H9 (cell line): ENCODE measurements around the gene TNNT1. TPM values are rescaled to one million over a fixed set of nuclear protein-coding genes. Genes with fewer than 3 reads are reported as not detected.

Experiments used
- DNase-seq: peaks from one replicate; pipeline ENCODE4 v3.0.0-alpha.2; 2017
- H2AFZ ChIP-seq: one replicate; pipeline ENCODE4 v1.6.1; 2013; ENCODE audit warnings: mild to moderate bottlenecking, low read length, control low read depth, moderate library complexity
- H2AK5ac ChIP-seq: 2 replicates; pipeline ENCODE4 v1.6.1; 2013; ENCODE audit warnings: low read length, control low read depth, mixed read lengths; ENCODE audit not compliant: insufficient read length
- H2BK120ac ChIP-seq: one replicate; pipeline ENCODE4 v1.6.1; 2013; ENCODE audit warnings: low read depth, mild to moderate bottlenecking, low read length, control low read depth, inconsistent platforms; ENCODE audit not compliant: poor library complexity, severe bottlenecking
- H2BK12ac ChIP-seq: 2 replicates; pipeline ENCODE4 v1.6.1; 2013; ENCODE audit warnings: low read length, control low read depth, mixed read lengths, low read depth; ENCODE audit not compliant: insufficient read length
- H2BK15ac ChIP-seq: 2 replicates; pipeline ENCODE4 v1.6.1; 2013; ENCODE audit warnings: low read depth, low read length, control low read depth
- H2BK20ac ChIP-seq: one replicate; pipeline ENCODE4 v1.6.1; 2013; ENCODE audit warnings: low read depth, mild to moderate bottlenecking, low read length, control low read depth, inconsistent platforms; ENCODE audit not compliant: poor library complexity, severe bottlenecking
- H2BK5ac ChIP-seq: 2 replicates; pipeline ENCODE4 v1.6.1; 2013; ENCODE audit warnings: low read length, control low read depth, mixed read lengths; ENCODE audit not compliant: insufficient read length
- H3K14ac ChIP-seq: 2 replicates; pipeline ENCODE4 v1.6.1; 2013; ENCODE audit warnings: low read length, control low read depth; ENCODE audit not compliant: insufficient read depth
- H3K18ac ChIP-seq: 2 replicates; pipeline ENCODE4 v1.6.1; 2013; ENCODE audit warnings: low read depth, mild to moderate bottlenecking, mixed read lengths, low read length, control low read depth; ENCODE audit not compliant: insufficient read length
- H3K23ac ChIP-seq: 2 replicates; pipeline ENCODE4 v1.6.1; 2013; ENCODE audit warnings: low read length, control low read depth, mixed read lengths, low read depth; ENCODE audit not compliant: insufficient read length
- H3K23me2 ChIP-seq: 2 replicates; pipeline ENCODE4 v1.6.1; 2013; ENCODE audit warnings: low read depth, mild to moderate bottlenecking, mixed read lengths, low read length, control low read depth; ENCODE audit not compliant: insufficient read length, poor library complexity, severe bottlenecking
- H3K27ac ChIP-seq: 2 replicates; pipeline ENCODE4 v1.5.1; 2013; ENCODE audit warnings: low read length, control low read depth, mixed read lengths, low read depth; ENCODE audit not compliant: insufficient read length
- H3K27me3 ChIP-seq: 2 replicates; pipeline ENCODE4 v1.6.1; 2013; ENCODE audit warnings: low read length, control low read depth, inconsistent platforms; ENCODE audit not compliant: insufficient read depth
- H3K4ac ChIP-seq: 2 replicates; pipeline ENCODE4 v1.6.1; 2013; ENCODE audit warnings: low read depth, mild to moderate bottlenecking, control low read depth, inconsistent platforms, low read length, moderate library complexity
- H3K4me1 ChIP-seq: 2 replicates; pipeline ENCODE4 v1.6.1; 2013; ENCODE audit warnings: low read length, control low read depth, inconsistent platforms; ENCODE audit not compliant: insufficient read depth
- H3K4me2 ChIP-seq: 2 replicates; pipeline ENCODE4 v1.6.1; 2013; ENCODE audit warnings: low read length, control low read depth, mixed read lengths; ENCODE audit not compliant: insufficient read length, insufficient read depth
- H3K56ac ChIP-seq: 2 replicates; pipeline ENCODE4 v1.6.1; 2013; ENCODE audit warnings: low read depth, mild to moderate bottlenecking, mixed read lengths, low read length, control low read depth; ENCODE audit not compliant: insufficient read length
- H3K79me1 ChIP-seq: 2 replicates; pipeline ENCODE4 v1.6.1; 2013; ENCODE audit warnings: low read depth, mild to moderate bottlenecking, moderate library complexity, low read length, control low read depth, inconsistent platforms; ENCODE audit not compliant: insufficient read depth, poor library complexity, severe bottlenecking
- H3K79me2 ChIP-seq: 2 replicates; pipeline ENCODE4 v1.6.1; 2013; ENCODE audit warnings: low read length, control low read depth, inconsistent platforms; ENCODE audit not compliant: insufficient read depth
- H3K9ac ChIP-seq: 2 replicates; pipeline ENCODE4 v1.6.1; 2013; ENCODE audit warnings: low read length, control low read depth, mixed read lengths; ENCODE audit not compliant: insufficient read length; ENCODE audit errors: extremely low read depth
- H3K9me3 ChIP-seq: one replicate; pipeline ENCODE4 v1.6.1; 2013; ENCODE audit warnings: low read depth, low read length, inconsistent platforms; ENCODE audit not compliant: control insufficient read depth
- H3T11ph ChIP-seq: one replicate; pipeline ENCODE4 v1.6.1; 2013; ENCODE audit warnings: mild to moderate bottlenecking, low read length, control low read depth, inconsistent platforms
- H4K20me1 ChIP-seq: one replicate; pipeline ENCODE4 v1.6.1; 2013; ENCODE audit not compliant: control insufficient read depth, insufficient read length, insufficient read depth
- H4K5ac ChIP-seq: 2 replicates; pipeline ENCODE4 v1.6.1; 2013; ENCODE audit warnings: low read depth, mild to moderate bottlenecking, mixed read lengths, low read length, control low read depth; ENCODE audit not compliant: insufficient read length
- H4K8ac ChIP-seq: replicated peaks from 2 replicates; pipeline ENCODE4 v1.6.1; 2013; ENCODE audit warnings: low read length, control low read depth, mixed read lengths, low read depth; ENCODE audit not compliant: insufficient read length
- H4K91ac ChIP-seq: 2 replicates; pipeline ENCODE4 v1.6.1; 2013; ENCODE audit warnings: low read depth, mild to moderate bottlenecking, moderate library complexity, mixed read lengths, low read length, control low read depth; ENCODE audit not compliant: insufficient read length
- H3K27ac Mint-ChIP-seq, 3 experiments: 2 replicates in 2 of 3; 3 replicates in 1 of 3; pipeline ENCODE4 v1.8.0; 2020 to 2021; ENCODE audit warnings: mixed read lengths in 3 of 3, mild to moderate bottlenecking in 1 of 3, moderate library complexity in 1 of 3
- H3K27me3 Mint-ChIP-seq: 2 replicates; pipeline ENCODE4 v1.8.0; 2021; ENCODE audit warnings: low read depth, mild to moderate bottlenecking, moderate library complexity, mixed read lengths
- H3K36me3 Mint-ChIP-seq, 3 experiments: 2 replicates in 2 of 3; 3 replicates in 1 of 3; pipeline ENCODE4 v1.8.0; 2020 to 2021; ENCODE audit warnings: low read depth in 3 of 3, mixed read lengths in 3 of 3; ENCODE audit not compliant: insufficient read depth in 1 of 3
- H3K4me1 Mint-ChIP-seq, 2 experiments: 2 replicates each; pipeline ENCODE4 v1.8.0; 2020; ENCODE audit warnings: mixed read lengths in 2 of 2
- H3K4me3 Mint-ChIP-seq, 2 experiments: 2 replicates in 1 of 2; 3 replicates in 1 of 2; pipeline ENCODE4 v1.8.0; 2020 to 2021; ENCODE audit warnings: mild to moderate bottlenecking in 2 of 2, mixed read lengths in 2 of 2, moderate library complexity in 1 of 2
- H3K9me3 Mint-ChIP-seq, 2 experiments: 2 replicates in 1 of 2; 3 replicates in 1 of 2; pipeline ENCODE4 v1.8.0; 2020; ENCODE audit warnings: mild to moderate bottlenecking in 2 of 2, mixed read lengths in 2 of 2, moderate library complexity in 1 of 2
- CTCF ChIP-seq: fragments of 200-600 bp; sonication (generic); conservative IDR thresholded peaks from 3 replicates; pipeline ENCODE4 v1.8.0; 2021; ENCODE audit warnings: antibody characterized with exemption, mild to moderate bottlenecking
- WGBS: extraction: QIAGEN DNeasy Blood & Tissue Kit; methylation state at CpG from one replicate; pipeline ENCODE4 v1.1.7; 2013; ENCODE audit warnings: missing lambda C conversion rate, low lambda C conversion rate, mixed read lengths; ENCODE audit not compliant: insufficient read length; ENCODE audit errors: extremely low coverage; 5-methylcytosine and 5-hydroxymethylcytosine counted together
- total RNA-seq: library from RNA; stranded (reverse); gene quantifications from 2 replicates; pipeline ENCODE4 v1.2.1, GENCODE V29; 2021

TNNT1 gene
- total RNA-seq, 1 experiment from 2014 or later: 127 TPM

GRCh38 chr19:55145232-55145631, 3.8 kb downstream of the TNNT1 start:
- Mint-ChIP-seq H3K4me3 (peak overlapping the region; percentile 36 to 80; a peak in 4 of 5 replicates), H3K36me3 (peaks cover 10 to 32% (median 19%) of the 10 kb centered on the region in 3 experiments), H3K9me3 (no peaks in the 10 kb centered on the region; a peak in 1 of 5 replicates), H3K4me1 (peaks cover 29 to 42% of the 10 kb centered on the region in 2 experiments), H3K27me3 (peaks cover 5% of the 10 kb centered on the region), H3K27ac (no peak overlapping the region; a peak in 1 of 7 replicates)
- Histone ChIP-seq H3K18ac (no peak overlapping the region), H4K91ac (no peak overlapping the region), H2BK120ac (no peak overlapping the region), H2BK15ac (no peak overlapping the region), H3K9me3 (no peaks in the 10 kb centered on the region), H3K4me1 (peaks cover 11% of the 10 kb centered on the region; the same call in 1 of the 2 replicates), H2AK5ac (no peak overlapping the region), H3K27ac (no peak overlapping the region), H2BK12ac (no peak overlapping the region), H3K9ac (no peak overlapping the region), H2AFZ (no peak overlapping the region), H3K27me3 (no peaks in the 10 kb centered on the region), H4K20me1 (no peaks in the 10 kb centered on the region), H3K23ac (no peak overlapping the region), H4K5ac (no peak overlapping the region), H3K4me2 (peak overlapping the region; percentile 52), H3K79me2 (no peaks in the 10 kb centered on the region), H3K4ac (no peak overlapping the region), H3T11ph (no peak overlapping the region), H4K8ac (no peak overlapping the region), H3K56ac (no peak overlapping the region), H3K14ac (no peak overlapping the region), H2BK5ac (no peak overlapping the region), H3K23me2 (no peaks in the 10 kb centered on the region), H3K79me1 (peaks cover 3% of the 10 kb centered on the region), H2BK20ac (no peak overlapping the region)
- DNase-seq: no peak
- no CpG with 5 or more reads among the region's 3 CpGs for WGBS
- TF ChIP-seq CTCF: no peak
